C4-2B (cell line): ENCODE data around the gene CMKLR1.

ENCODE experiments used
- CTCF ChIP-seq: fragments of 450-650 bp; conservative IDR thresholded peaks from 2 replicates; pipeline ENCODE4 v1.5.1; 2017; ENCODE audit warnings: mild to moderate bottlenecking
- ZFX ChIP-seq: fragments of 450-650 bp; IDR thresholded peaks from 2 replicates; pipeline ENCODE4 v1.6.1; 2017

GRCh38 chr12:108360057-108360456, 20.9 kb upstream of the CMKLR1 start:
- TF ChIP-seq CTCF (no peak), ZFX (no peak)
